Esophagus squamous epithelium (tissue), 4 donors: ENCODE measurements around the gene LMBRD1.

ENCODE experiments used
- POLR2A ChIP-seq, 4 donors: fragments of 450-650 bp; IDR thresholded peaks; one replicate each; pipeline ENCODE4 v1.6.1; 2017; ENCODE audit warnings: antibody characterized with exemption in 4 of 4, mild to moderate bottlenecking in 4 of 4, moderate library complexity in 3 of 4
- TF ChIP-seq, protein P1 (sequence below), 6 experiments: fragments of 450-650 bp in 4 of 6; fragments of 200-600 bp in 2 of 6; sonication (generic) in 2 of 6; IDR thresholded peaks; one replicate each; pipeline ENCODE4 v1.5.1; 2016 to 2019; ENCODE audit warnings: antibody characterized with exemption in 6 of 6, mild to moderate bottlenecking in 4 of 6, moderate library complexity in 4 of 6

GRCh38 chr6:69780585-69781178, 16.1 kb downstream of the LMBRD1 start:
- TF ChIP-seq POLR2A (IDR thresholded peaks at IDR 0.05), result no peak
- TF ChIP-seq, protein P1, sequence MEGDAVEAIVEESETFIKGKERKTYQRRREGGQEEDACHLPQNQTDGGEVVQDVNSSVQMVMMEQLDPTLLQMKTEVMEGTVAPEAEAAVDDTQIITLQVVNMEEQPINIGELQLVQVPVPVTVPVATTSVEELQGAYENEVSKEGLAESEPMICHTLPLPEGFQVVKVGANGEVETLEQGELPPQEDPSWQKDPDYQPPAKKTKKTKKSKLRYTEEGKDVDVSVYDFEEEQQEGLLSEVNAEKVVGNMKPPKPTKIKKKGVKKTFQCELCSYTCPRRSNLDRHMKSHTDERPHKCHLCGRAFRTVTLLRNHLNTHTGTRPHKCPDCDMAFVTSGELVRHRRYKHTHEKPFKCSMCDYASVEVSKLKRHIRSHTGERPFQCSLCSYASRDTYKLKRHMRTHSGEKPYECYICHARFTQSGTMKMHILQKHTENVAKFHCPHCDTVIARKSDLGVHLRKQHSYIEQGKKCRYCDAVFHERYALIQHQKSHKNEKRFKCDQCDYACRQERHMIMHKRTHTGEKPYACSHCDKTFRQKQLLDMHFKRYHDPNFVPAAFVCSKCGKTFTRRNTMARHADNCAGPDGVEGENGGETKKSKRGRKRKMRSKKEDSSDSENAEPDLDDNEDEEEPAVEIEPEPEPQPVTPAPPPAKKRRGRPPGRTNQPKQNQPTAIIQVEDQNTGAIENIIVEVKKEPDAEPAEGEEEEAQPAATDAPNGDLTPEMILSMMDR (IDR thresholded peaks at IDR 0.05), result no peak
